ENCODE data around the gene DLG2. TPM values are rescaled to one million over a fixed set of nuclear protein-coding genes. Genes with fewer than 3 reads are reported as not detected.

The DLG2 gene
- total and polyA plus RNA-seq, 9 of the 15 experiments (the other 6 are each of a cell fraction or from before 2014, with no cell fraction given) = 0.52 to 1.6 (median 0.95) TPM

DNA sequence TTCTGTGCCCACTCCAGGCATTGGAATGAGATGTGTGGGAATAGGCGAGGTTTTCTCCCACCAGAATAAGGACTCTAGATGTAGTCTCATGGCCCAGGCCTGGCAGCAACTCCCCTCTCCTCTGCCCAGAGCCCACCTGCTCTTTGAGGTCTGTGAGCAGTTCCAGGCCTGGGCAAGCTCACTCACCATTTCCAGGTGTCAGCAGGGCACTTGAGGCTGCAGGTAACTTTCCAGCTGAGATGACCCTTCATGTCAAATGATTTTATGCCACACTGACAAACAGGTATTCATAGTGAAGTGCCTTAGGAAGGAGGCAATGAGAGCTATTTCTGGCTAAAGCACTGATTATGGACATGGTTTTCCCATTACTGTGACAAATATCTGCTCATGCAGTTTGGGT lies 2217.7 kb downstream of the DLG2 start (continued):
- TF ChIP-seq, protein P1, sequence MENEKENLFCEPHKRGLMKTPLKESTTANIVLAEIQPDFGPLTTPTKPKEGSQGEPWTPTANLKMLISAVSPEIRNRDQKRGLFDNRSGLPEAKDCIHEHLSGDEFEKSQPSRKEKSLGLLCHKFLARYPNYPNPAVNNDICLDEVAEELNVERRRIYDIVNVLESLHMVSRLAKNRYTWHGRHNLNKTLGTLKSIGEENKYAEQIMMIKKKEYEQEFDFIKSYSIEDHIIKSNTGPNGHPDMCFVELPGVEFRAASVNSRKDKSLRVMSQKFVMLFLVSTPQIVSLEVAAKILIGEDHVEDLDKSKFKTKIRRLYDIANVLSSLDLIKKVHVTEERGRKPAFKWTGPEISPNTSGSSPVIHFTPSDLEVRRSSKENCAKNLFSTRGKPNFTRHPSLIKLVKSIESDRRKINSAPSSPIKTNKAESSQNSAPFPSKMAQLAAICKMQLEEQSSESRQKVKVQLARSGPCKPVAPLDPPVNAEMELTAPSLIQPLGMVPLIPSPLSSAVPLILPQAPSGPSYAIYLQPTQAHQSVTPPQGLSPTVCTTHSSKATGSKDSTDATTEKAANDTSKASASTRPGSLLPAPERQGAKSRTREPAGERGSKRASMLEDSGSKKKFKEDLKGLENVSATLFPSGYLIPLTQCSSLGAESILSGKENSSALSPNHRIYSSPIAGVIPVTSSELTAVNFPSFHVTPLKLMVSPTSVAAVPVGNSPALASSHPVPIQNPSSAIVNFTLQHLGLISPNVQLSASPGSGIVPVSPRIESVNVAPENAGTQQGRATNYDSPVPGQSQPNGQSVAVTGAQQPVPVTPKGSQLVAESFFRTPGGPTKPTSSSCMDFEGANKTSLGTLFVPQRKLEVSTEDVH (IDR thresholded peaks at IDR 0.05; ENCODE audit: low read depth, partially characterized antibody) = no peak
- TF ChIP-seq, protein P2, sequence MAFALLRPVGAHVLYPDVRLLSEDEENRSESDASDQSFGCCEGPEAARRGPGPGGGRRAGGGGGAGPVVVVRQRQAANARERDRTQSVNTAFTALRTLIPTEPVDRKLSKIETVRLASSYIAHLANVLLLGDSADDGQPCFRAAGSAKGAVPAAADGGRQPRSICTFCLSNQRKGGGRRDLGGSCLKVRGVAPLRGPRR (CRISPR knock-in tag; IDR thresholded peaks at IDR 0.05) = no peak
- TF ChIP-seq BCOR (IDR thresholded peaks at IDR 0.05) = no peak
- no peak for TF ChIP-seq RBM39 (optimal IDR thresholded peaks at IDR 0.05; ENCODE audit: low read depth, low read length)
- TF ChIP-seq ZNF668 (CRISPR knock-in tag; IDR thresholded peaks at IDR 0.05) = no peak
- TF ChIP-seq, protein P3, sequence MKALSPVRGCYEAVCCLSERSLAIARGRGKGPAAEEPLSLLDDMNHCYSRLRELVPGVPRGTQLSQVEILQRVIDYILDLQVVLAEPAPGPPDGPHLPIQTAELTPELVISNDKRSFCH (CRISPR knock-in tag; IDR thresholded peaks at IDR 0.05) = no peak
- TF ChIP-seq, protein P3 (tag; IDR thresholded peaks at IDR 0.05) = no peak
- TF ChIP-seq, protein P4, sequence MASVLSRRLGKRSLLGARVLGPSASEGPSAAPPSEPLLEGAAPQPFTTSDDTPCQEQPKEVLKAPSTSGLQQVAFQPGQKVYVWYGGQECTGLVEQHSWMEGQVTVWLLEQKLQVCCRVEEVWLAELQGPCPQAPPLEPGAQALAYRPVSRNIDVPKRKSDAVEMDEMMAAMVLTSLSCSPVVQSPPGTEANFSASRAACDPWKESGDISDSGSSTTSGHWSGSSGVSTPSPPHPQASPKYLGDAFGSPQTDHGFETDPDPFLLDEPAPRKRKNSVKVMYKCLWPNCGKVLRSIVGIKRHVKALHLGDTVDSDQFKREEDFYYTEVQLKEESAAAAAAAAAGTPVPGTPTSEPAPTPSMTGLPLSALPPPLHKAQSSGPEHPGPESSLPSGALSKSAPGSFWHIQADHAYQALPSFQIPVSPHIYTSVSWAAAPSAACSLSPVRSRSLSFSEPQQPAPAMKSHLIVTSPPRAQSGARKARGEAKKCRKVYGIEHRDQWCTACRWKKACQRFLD (CRISPR knock-in tag; IDR thresholded peaks at IDR 0.05) = no peak
- TF ChIP-seq GTF2A2 (tag; IDR thresholded peaks at IDR 0.05) = no peak
- TF ChIP-seq PHF8 (IDR thresholded peaks at IDR 0.05; ENCODE audit: borderline replicate concordance, low read length) = no peak
- TF ChIP-seq NCOA1 (IDR thresholded peaks at IDR 0.05; ENCODE audit: low read depth) = no peak
- no peak for TF ChIP-seq TBL1XR1 (IDR thresholded peaks at IDR 0.05; ENCODE audit: low read length in 2 of 2)

All from K562 (cell line).